HL-60 (cell line): ENCODE measurements around the gene GTF2H2C.
A peak's percentile ranks its signal among the peaks of the same experiment; 100 is the strongest.
"Not testable (repeated sequence)": the region's sequence is repeated elsewhere in the genome, so short reads cannot be mapped to it uniquely, and the experiment has no call there.

ENCODE experiments used
- DNase-seq, 2 experiments: peaks; one replicate each; pipeline ENCODE4 v3.0.0-alpha.2; 2010 to 2020; ENCODE audit warnings: low read depth in 1 of 2, low spot score in 1 of 2
- H3K27ac ChIP-seq: fragments of 250-450 bp; sonication (Bioruptor Pico); replicated peaks from 2 replicates; pipeline ENCODE4 v1.5.1; 2020; ENCODE audit warnings: mild to moderate bottlenecking, moderate library complexity
- H3K27me3 ChIP-seq: fragments of 250-450 bp; sonication (Bioruptor Pico); 2 replicates; pipeline ENCODE4 v1.5.1; 2021; ENCODE audit warnings: mild to moderate bottlenecking, moderate library complexity; ENCODE audit not compliant: insufficient read depth, poor library complexity, severe bottlenecking
- H3K4me3 ChIP-seq: replicated peaks from 2 replicates; pipeline ENCODE4 v1.5.1; 2011; ENCODE audit warnings: mild to moderate bottlenecking, control low read depth, low read length; ENCODE audit not compliant: insufficient read depth
- CTCF ChIP-seq: IDR thresholded peaks from one replicate; pipeline ENCODE4 v1.5.1; 2011; ENCODE audit warnings: low read length, control low read depth, inconsistent platforms; ENCODE audit not compliant: insufficient read depth
- POLR2AphosphoS5 ChIP-seq: IDR thresholded peaks from 2 replicates; pipeline ENCODE4 v1.6.1; 2012; ENCODE audit warnings: low read depth
- REST ChIP-seq: IDR thresholded peaks from 2 replicates; pipeline ENCODE4 v1.6.1; 2012; ENCODE audit warnings: low read depth; ENCODE audit not compliant: insufficient replicate concordance
- SPI1 ChIP-seq: IDR thresholded peaks from 2 replicates; pipeline ENCODE4 v1.6.1; 2012; ENCODE audit warnings: low read depth, mild to moderate bottlenecking, borderline replicate concordance

Gene GTF2H2C

GRCh38 chr5:69531406-69531801 is 28.6 kb upstream of the GTF2H2C start:
- no peak overlapping the region for H3K4me3 ChIP-seq
- H3K27ac ChIP-seq = no peak overlapping the region
- no peak for DNase-seq
- no peaks in the 10 kb centered on the region for H3K27me3 ChIP-seq
- no peak for TF ChIP-seq POLR2AphosphoS5
- no peak for TF ChIP-seq REST
- TF ChIP-seq SPI1 = no peak
- TF ChIP-seq CTCF = no peak

GRCh38 chr5:69537911-69538310 is 22.1 kb upstream of the GTF2H2C start:
- not testable (repeated sequence) for H3K4me3 ChIP-seq, DNase-seq, H3K27ac ChIP-seq, H3K27me3 ChIP-seq

- not testable (repeated sequence) for H3K4me3 ChIP-seq, DNase-seq, H3K27ac ChIP-seq, H3K27me3 ChIP-seq
Measured at GRCh38 chr5:69538735-69539134, 21.3 kb upstream of the GTF2H2C start.

GRCh38 chr5:69541347-69541746 is 18.6 kb upstream of the GTF2H2C start:
- not testable (repeated sequence) for H3K27me3 ChIP-seq, H3K4me3 ChIP-seq, DNase-seq, H3K27ac ChIP-seq

GRCh38 chr5:69542838-69543618 is 17.0 kb upstream of the GTF2H2C start:
- H3K27me3 ChIP-seq, H3K27ac ChIP-seq, H3K4me3 ChIP-seq, DNase-seq: not testable (repeated sequence)

GRCh38 chr5:69544602-69545001 is 15.4 kb upstream of the GTF2H2C start:
- not testable (repeated sequence) for H3K27ac ChIP-seq, DNase-seq, H3K4me3 ChIP-seq, H3K27me3 ChIP-seq

- not testable (repeated sequence) for H3K27ac ChIP-seq, H3K27me3 ChIP-seq, DNase-seq
- peak overlapping the region; percentile 32 for H3K4me3 ChIP-seq
Measured at GRCh38 chr5:69560587-69561431, 818 bp downstream of the GTF2H2C start.

GRCh38 chr5:69566172-69566571 is 6.2 kb downstream of the GTF2H2C start:
- not testable (repeated sequence) for H3K27me3 ChIP-seq, H3K4me3 ChIP-seq, DNase-seq, H3K27ac ChIP-seq

GRCh38 chr5:69568072-69568471 is 8.1 kb downstream of the GTF2H2C start:
- not testable (repeated sequence) for H3K4me3 ChIP-seq

GRCh38 chr5:69583356-69583755 is 23.4 kb downstream of the GTF2H2C start:
- not testable (repeated sequence) for H3K27me3 ChIP-seq, DNase-seq, H3K27ac ChIP-seq, H3K4me3 ChIP-seq

More at GRCh38 chr5:69568072-69568471, 8.1 kb downstream of the GTF2H2C start:
- H3K27me3 ChIP-seq, DNase-seq, H3K27ac ChIP-seq: not testable (repeated sequence)

- peak in 1 of 2 experiments; percentile 43 for DNase-seq
- not testable (repeated sequence) for H3K4me3 ChIP-seq, H3K27me3 ChIP-seq, H3K27ac ChIP-seq
Measured at GRCh38 chr5:69596114-69596840, 36.3 kb downstream of the GTF2H2C start.
